ENCODE measurements around the gene RAC2. TPM values are rescaled to one million over a fixed set of nuclear protein-coding genes. Genes with fewer than 3 reads are reported as not detected.
A peak's percentile ranks its signal among the peaks of the same experiment; 100 is the strongest.

The RAC2 gene
- total RNA-seq, 6 donors from 2014 or later: 22.1 to 126 (median 65.2) TPM

GRCh38 chr22:37281646-37282384 lies 37.7 kb upstream of the RAC2 start:
- no peaks in the 10 kb centered on the region for H3K36me3 ChIP-seq
- H3K4me1 ChIP-seq: peaks cover 7 to 40% (median 15%) of the 10 kb centered on the region in 4 donors
- H3K27ac ChIP-seq: peak overlapping the region; percentile 81 to 89 (median 88)
- H3K27me3 ChIP-seq: no peaks in the 10 kb centered on the region
- peak overlapping the region in 3 of 4 donors; percentile 39 to 56 (median 49) for H3K4me3 ChIP-seq
- ATAC-seq (ENCODE audit: low FRiP score in 2 of 2): no peak
- WGBS, 2 donors: 72 to 82% methylated on average over 12 of the region's 12 CpGs
- DNase-seq: no peak
- no peaks in the 10 kb centered on the region for H3K9me3 ChIP-seq
- no peak for TF ChIP-seq POLR2A (IDR thresholded peaks at IDR 0.05)
- TF ChIP-seq EP300 (IDR thresholded peaks at IDR 0.05): no peak
- no peak for TF ChIP-seq POLR2AphosphoS5 (IDR thresholded peaks at IDR 0.05)
- TF ChIP-seq CTCF (IDR thresholded peaks at IDR 0.05): no peak

GRCh38 chr22:37281195-37281594 lies 37.1 kb upstream of the RAC2 start:
- H3K9me3 ChIP-seq: no peaks in the 10 kb centered on the region
- H3K27ac ChIP-seq: no peak overlapping the region
- DNase-seq: no peak
- WGBS, 2 donors: 96 to 97% methylated on average over 6 to 7 of the region's 7 CpGs
- peaks cover 7 to 40% (median 15%) of the 10 kb centered on the region in 4 donors for H3K4me1 ChIP-seq
- no peak for ATAC-seq (ENCODE audit: low FRiP score in 2 of 2)
- TF ChIP-seq POLR2AphosphoS5 (IDR thresholded peaks at IDR 0.05): no peak
- no peak for TF ChIP-seq EP300 (IDR thresholded peaks at IDR 0.05)
- no peak for TF ChIP-seq POLR2A (IDR thresholded peaks at IDR 0.05)
- TF ChIP-seq CTCF (IDR thresholded peaks at IDR 0.05): no peak
- no peaks in the 10 kb centered on the region for H3K36me3 ChIP-seq
- no peaks in the 10 kb centered on the region for H3K27me3 ChIP-seq
- no peak overlapping the region for H3K4me3 ChIP-seq

- Histone ChIP-seq H3K9me3 (no peaks in the 10 kb centered on the region), H3K36me3 (no peaks in the 10 kb centered on the region), H3K4me1 (peaks cover 4 to 36% (median 11%) of the 10 kb centered on the region in 4 donors), H3K27ac (no peak overlapping the region), H3K4me3 (no peak overlapping the region), H3K27me3 (no peaks in the 10 kb centered on the region)
- ATAC-seq (ENCODE audit: low FRiP score in 2 of 2) (no peak), DNase-seq (no peak)
- 89 to 92% methylated on average over 3 to 5 of the region's 5 CpGs for WGBS, 2 donors
- TF ChIP-seq CTCF (IDR thresholded peaks at IDR 0.05): no peak
- TF ChIP-seq POLR2AphosphoS5 (IDR thresholded peaks at IDR 0.05): no peak
- no peak for TF ChIP-seq EP300 (IDR thresholded peaks at IDR 0.05)
- no peak for TF ChIP-seq POLR2A (IDR thresholded peaks at IDR 0.05)
Observed at GRCh38 chr22:37280718-37281117, 36.6 kb upstream of the RAC2 start.

GRCh38 chr22:37279331-37280181 lies 35.5 kb upstream of the RAC2 start:
- DNase-seq (no peak), ATAC-seq (ENCODE audit: low FRiP score in 2 of 2) (no peak)
- TF ChIP-seq CTCF (IDR thresholded peaks at IDR 0.05) (no peak), EP300 (IDR thresholded peaks at IDR 0.05) (no peak), POLR2AphosphoS5 (IDR thresholded peaks at IDR 0.05) (no peak), POLR2A (IDR thresholded peaks at IDR 0.05) (no peak)
- WGBS, 2 donors: 66 to 70% methylated on average over 17 of the region's 17 CpGs
- Histone ChIP-seq H3K9me3 (no peaks in the 10 kb centered on the region), H3K27me3 (no peaks in the 10 kb centered on the region), H3K27ac (no peak overlapping the region), H3K4me1 (peaks cover 0 to 30% (median 7%) of the 10 kb centered on the region in 4 donors), H3K36me3 (no peaks in the 10 kb centered on the region), H3K4me3 (no peak overlapping the region)
